Amniotic stem cell (primary cell): Measurements from ENCODE around the gene SPPL3.

ENCODE experiments used
- DNase-seq: peaks from one replicate; lab custom pipeline; 2025; lab: John Stamatoyannopoulos, UW

The SPPL3 gene

GRCh38 chr12:120724720-120725119 is 179.4 kb downstream of the SPPL3 start:
- no peak for DNase-seq

- no peak for DNase-seq
These were observed 181.4 kb downstream of the SPPL3 start for GRCh38 chr12:120722784-120723183.

- no peak for DNase-seq
These were observed 182.3 kb downstream of the SPPL3 start for GRCh38 chr12:120721866-120722265.

GRCh38 chr12:120720987-120721801 is 183.0 kb downstream of the SPPL3 start:
- DNase-seq: no peak

GRCh38 chr12:120720234-120720986 is 183.7 kb downstream of the SPPL3 start:
- DNase-seq: no peak

- no peak for DNase-seq
These were observed 184.5 kb downstream of the SPPL3 start for GRCh38 chr12:120719496-120720233.

- DNase-seq: no peak
These were observed 185.1 kb downstream of the SPPL3 start for GRCh38 chr12:120719072-120719471.

- DNase-seq: no peak
These were observed 186.1 kb downstream of the SPPL3 start for GRCh38 chr12:120718055-120718454.

GRCh38 chr12:120713861-120714482 is 190.2 kb downstream of the SPPL3 start:
- peak; percentile 62 for DNase-seq

GRCh38 chr12:120712610-120713009 is 191.5 kb downstream of the SPPL3 start:
- no peak for DNase-seq
